Measurements from ENCODE around the gene GOLGA6L2.
A peak's percentile ranks its signal among the peaks of the same experiment; 100 is the strongest.

The GOLGA6L2 gene

DNA sequence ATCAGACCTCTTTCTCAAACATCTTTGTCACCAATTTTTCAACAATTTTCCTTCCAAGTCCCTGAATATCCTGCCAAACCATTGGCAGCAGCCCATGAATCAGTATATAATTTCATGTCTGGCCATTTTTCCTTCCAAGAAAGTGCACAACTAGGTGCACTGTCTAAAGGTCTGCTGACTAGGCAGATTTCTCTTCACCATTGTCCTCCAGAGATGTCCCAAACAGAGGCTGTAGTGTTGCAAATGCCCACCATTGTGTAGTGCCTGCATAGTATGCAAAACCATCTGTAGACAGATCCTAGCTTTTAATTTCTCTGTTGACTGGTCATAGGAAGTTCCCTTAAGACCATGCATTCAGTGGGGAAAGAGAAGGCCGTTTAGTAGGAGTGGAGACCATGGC lies 25.0 kb upstream of the GOLGA6L2 start:
- no peak overlapping the region for H3K4me3 ChIP-seq (ENCODE audit: low read length)
- no peak for DNase-seq (ENCODE audit: low read depth)
- TF ChIP-seq, protein P1, sequence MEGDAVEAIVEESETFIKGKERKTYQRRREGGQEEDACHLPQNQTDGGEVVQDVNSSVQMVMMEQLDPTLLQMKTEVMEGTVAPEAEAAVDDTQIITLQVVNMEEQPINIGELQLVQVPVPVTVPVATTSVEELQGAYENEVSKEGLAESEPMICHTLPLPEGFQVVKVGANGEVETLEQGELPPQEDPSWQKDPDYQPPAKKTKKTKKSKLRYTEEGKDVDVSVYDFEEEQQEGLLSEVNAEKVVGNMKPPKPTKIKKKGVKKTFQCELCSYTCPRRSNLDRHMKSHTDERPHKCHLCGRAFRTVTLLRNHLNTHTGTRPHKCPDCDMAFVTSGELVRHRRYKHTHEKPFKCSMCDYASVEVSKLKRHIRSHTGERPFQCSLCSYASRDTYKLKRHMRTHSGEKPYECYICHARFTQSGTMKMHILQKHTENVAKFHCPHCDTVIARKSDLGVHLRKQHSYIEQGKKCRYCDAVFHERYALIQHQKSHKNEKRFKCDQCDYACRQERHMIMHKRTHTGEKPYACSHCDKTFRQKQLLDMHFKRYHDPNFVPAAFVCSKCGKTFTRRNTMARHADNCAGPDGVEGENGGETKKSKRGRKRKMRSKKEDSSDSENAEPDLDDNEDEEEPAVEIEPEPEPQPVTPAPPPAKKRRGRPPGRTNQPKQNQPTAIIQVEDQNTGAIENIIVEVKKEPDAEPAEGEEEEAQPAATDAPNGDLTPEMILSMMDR (conservative IDR thresholded peaks at IDR 0.05; ENCODE audit: low read length) = no peak

DNA sequence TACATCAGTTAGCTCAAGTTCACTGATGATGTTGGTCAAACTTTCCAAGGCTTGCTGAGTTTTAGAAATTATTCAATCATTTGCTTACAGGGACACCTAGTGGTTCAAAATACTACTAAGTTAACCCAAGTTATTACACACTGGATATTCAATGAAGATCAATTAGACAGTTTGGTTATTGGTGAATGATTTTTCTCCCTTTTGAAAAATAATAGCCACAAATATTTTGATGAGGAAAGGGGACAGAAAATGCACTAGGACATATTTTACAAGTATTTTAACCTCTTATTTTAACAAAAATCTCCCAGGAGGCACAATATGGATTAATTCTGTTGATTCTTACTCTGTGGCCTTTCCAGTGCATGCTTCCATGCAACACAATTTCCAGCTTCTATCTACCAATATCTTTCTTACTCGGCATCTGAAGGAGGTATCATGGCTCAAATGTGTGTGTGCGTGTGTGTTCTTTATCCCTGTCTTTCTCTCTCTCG lies 20.1 kb upstream of the GOLGA6L2 start:
- no peak overlapping the region for H3K4me3 ChIP-seq (ENCODE audit: low read length)
- DNase-seq (ENCODE audit: low read depth) = peak; percentile 41
- TF ChIP-seq, protein P1 (conservative IDR thresholded peaks at IDR 0.05; ENCODE audit: low read length) = peak; percentile 53

DNA sequence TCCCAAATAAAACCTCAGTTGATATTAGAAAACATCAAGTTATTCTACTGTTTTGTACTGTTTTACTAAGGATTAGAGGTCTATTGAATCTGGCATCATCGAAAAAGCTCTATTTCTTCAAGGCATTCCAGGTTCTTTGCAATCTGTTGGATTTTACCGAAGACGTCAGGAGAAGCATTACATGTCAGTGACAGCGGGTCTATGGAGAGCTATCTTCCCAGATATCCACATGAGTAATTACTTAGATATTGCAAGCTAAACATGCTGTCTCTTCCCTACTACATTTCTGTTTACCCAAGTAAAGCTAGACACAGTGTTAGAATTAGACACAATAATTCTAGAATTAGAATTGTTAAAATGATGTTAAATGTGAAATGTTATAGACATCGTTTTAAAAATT lies 10.8 kb upstream of the GOLGA6L2 start:
- H3K4me3 ChIP-seq (ENCODE audit: low read length) = no peak overlapping the region
- no peak for DNase-seq (ENCODE audit: low read depth)
- TF ChIP-seq, protein P1 (conservative IDR thresholded peaks at IDR 0.05; ENCODE audit: low read length) = no peak

DNA sequence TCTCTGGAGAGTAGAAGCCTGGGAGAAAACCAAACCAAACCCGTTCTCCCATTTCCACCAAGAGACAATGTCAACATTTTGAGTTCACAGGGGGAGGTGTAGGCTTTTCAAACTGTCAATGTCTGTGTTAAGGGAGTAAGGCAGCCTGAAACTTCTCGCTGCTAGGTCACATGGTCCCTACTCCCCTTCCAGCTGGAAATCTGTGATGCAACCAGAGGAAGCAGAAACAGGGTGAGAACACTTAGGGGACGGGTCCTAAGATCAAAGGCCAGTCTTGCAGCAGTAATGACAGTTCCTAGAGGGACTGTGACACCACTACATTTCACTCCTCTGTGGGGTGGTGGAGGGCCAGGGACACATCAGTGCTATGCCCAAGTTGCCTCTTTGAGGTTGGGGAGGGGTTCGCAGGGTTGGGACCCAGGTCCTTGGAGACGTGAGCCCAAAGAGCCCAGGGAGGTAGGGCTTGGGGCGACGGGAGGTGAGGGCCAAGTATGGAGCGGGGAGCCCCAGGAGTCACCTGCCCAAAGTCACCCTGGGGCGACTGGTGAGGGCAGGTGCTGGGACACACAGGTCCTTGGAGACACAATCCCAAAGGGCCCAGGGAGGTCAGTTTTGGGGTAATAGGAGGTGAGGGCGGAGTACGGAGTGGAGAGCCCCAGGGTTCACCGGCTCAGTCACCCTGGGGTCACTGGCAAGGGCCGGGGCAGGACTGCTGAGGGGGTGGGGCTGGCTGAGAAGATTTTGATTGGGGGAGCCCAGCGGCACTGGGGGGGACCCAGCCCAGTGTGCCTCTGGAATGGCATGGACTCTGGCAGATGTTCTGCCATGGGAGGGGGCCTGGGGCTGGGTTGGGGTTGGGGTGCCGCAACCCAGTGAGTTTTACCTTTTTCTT lies 582 bp downstream of the GOLGA6L2 start:
- no peak for DNase-seq (ENCODE audit: low read depth)
- no peak overlapping the region for H3K4me3 ChIP-seq (ENCODE audit: low read length)
- TF ChIP-seq, protein P1 (conservative IDR thresholded peaks at IDR 0.05; ENCODE audit: low read length) = no peak

DNA sequence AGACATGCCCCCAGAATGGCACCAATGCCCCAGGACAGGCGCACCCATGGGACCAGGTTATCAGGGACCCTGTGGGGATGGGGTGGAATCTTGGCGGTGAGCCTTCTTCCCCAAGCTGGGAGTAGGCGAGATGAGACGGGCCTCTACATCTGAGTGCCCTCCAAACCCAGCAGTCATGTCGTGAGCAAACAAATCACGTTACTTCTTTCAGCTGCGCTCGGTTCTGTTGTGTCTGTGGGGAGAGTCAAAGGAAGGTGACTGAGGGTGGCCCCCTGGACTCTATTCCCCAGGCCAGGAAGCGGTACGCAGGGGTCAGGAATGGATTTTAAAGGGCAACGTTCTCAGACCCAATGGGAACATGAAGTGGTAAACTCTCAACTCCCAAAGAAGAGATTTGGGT lies 2.8 kb downstream of the GOLGA6L2 start:
- DNase-seq (ENCODE audit: low read depth) = no peak
- TF ChIP-seq, protein P1 (conservative IDR thresholded peaks at IDR 0.05; ENCODE audit: low read length) = no peak
- H3K4me3 ChIP-seq (ENCODE audit: low read length) = no peak overlapping the region

DNA sequence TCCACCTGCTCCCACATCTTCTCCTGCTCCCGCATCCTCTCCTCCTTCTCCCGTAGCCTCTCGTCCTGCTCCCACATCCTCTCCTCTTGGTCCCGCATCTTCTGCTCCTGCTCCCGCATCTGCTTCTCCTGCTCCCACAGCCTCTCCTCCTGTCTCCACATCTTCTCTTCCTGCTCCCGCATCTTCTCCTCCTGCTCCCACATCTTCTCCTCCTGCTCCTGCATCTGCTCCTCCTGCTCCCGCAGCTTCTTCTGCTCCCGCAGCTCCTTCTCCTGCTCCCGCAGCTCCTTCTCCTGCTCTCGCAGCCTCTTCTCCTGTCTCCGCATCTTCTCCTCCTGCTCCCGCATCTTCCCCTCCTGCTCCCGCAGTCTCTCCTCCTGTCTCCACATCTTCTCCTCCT lies 5.8 kb downstream of the GOLGA6L2 start:
- TF ChIP-seq, protein P1 (conservative IDR thresholded peaks at IDR 0.05; ENCODE audit: low read length) = no peak
- H3K4me3 ChIP-seq (ENCODE audit: low read length) = no peak overlapping the region
- no peak for DNase-seq (ENCODE audit: low read depth)

DNA sequence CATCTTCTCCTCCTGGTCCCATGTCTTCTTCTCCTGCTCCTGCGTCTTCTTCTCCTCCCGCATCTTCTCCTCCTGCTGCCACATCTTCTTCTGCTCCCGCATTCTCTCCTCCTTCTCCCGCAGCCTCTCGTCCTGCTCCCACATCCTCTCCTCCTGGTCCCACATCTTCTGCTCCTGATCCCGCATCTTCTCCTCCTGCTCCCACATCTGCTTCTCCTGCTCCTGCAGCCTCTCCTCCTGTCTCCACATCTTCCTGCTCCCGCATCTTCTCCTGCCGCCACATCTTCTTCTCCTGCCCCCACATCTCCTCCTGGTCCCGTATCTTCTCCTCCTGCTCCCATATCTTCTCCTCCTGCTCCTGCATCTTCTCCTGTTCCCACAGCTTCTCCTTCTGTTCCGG lies 6.4 kb downstream of the GOLGA6L2 start:
- no peak overlapping the region for H3K4me3 ChIP-seq (ENCODE audit: low read length)
- no peak for DNase-seq (ENCODE audit: low read depth)

More for the DNA sequence above, 6.4 kb downstream of the GOLGA6L2 start:
- TF ChIP-seq, protein P1 (conservative IDR thresholded peaks at IDR 0.05; ENCODE audit: low read length) = no peak
